ENCODE measurements around the gene RPL36.

RPL36 gene

DNA sequence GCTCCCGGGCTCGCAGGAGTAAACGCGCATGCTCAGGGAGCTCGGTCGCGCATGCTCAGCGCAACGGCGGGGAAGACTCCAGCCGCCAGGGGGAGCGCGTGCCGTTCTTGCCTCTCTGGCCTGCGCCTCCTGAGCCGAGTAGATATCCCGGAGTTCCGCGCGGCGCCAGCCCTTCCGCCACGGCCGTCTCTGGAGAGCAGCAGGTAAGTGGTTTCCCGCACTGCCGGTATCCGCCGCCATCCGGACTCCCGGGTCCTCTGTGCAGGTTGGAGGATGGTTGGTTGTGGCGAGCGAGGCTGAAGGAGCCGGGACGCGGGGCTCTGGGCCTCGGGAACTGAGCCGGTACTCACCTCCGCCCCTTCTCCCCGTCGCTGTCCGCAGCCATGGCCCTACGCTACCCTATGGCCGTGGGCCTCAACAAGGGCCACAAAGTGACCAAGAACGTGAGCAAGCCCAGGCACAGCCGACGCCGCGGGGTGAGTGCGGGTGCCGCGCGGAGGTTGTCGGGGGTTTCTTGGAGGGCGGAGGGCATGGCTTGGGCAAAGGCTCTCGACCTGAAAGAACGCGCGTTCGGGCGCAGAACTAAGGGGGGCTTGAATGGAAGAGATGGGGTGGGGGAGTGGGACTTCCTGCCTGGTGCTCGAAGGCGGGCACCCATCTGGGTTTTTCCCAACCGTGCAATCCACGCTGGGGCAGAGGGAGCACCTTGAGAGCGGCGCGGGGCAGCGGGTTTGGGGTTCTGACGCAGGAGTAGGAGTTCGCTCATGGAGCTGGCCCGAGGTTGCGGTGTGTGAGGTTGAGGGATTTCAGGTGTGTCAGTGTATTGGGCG, at the start of gene RPL36:
Gene RPL36 (plus strand): TSS at position 171 of the 830 bp plus-strand sequence. CDS start 213 bp downstream, at position 384.
- peak; percentile 93 for FAIRE-seq

DNA sequence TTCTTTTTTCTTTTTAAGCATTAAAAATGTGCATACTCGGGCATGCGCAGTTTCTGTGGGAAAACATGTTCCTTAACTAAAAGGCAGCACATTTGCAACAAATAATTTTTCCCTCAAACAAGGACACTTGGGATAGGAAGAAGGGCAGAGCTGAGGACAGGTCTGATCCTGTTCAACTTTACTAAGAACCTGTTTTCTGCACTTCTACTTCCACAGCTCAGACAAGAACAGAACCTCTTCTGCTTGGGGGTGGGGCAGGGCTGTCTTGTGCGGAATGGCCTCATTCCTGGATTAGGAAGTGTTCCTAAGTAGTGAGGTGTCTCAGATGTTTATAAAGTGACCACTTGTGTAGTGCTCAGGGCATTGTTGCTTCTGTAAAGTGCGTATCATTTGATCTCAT, 48.9 kb upstream of the RPL36 start:
- FAIRE-seq (no peak), DNase-seq (ENCODE audit: extremely low spot score, insufficient read length, low read depth) (no peak)

More for the DNA sequence above, at the start of gene RPL36:
- DNase-seq (ENCODE audit: extremely low spot score, insufficient read length, low read depth): peak; percentile 91

DNA sequence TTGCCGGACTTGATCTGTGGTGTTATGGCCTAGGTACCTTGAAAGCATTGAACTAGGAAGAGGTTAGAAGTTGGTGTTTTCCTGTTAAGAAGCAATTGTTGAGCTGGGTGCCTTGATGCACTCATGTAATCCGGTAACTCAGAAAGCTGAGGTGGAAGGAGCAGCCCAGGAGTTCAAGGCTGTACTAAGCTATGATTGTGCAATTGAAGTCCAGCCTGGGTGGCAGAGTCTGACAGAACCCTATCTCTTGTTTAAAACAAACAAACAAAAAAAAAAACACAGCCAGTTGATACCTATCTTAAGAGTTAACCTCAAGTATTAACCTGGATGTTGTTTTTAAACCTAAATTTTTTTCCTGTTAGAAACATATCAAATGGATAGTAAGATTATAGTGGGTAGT, 47.9 kb upstream of the RPL36 start:
- no peak for FAIRE-seq
- DNase-seq (ENCODE audit: extremely low spot score, insufficient read length, low read depth): no peak

DNA sequence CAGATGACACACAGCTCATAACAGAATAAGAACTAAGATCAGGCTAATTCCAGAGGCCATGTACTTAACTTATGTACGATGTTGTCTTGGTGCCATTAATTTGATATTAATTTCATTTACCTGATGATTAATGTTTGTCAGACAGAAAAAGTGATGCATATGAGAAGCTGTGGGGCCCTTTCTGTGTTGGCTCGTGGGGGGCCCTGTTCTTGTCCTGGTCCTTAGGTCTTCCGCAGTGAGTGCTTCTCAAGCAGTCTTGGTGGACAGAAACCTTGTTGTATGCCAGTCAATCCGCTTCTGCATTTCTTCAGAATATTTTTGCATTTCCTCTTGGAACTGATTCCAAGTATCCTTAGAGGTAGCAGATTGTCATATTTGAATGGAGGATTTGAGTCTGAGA, 47.0 kb upstream of the RPL36 start:
- no peak for FAIRE-seq
- DNase-seq (ENCODE audit: extremely low spot score, insufficient read length, low read depth): no peak

GRCh38 chr19:5644037-5644436, 46.1 kb upstream of the RPL36 start:
- no peak for FAIRE-seq
- DNase-seq (ENCODE audit: extremely low spot score, insufficient read length, low read depth): no peak

- DNase-seq (ENCODE audit: extremely low spot score, insufficient read length, low read depth) (no peak), FAIRE-seq (no peak)
Observed at GRCh38 chr19:5645409-5645808, 44.7 kb upstream of the RPL36 start.

GRCh38 chr19:5646703-5647102, 43.4 kb upstream of the RPL36 start:
- FAIRE-seq (no peak), DNase-seq (ENCODE audit: extremely low spot score, insufficient read length, low read depth) (no peak)

DNA sequence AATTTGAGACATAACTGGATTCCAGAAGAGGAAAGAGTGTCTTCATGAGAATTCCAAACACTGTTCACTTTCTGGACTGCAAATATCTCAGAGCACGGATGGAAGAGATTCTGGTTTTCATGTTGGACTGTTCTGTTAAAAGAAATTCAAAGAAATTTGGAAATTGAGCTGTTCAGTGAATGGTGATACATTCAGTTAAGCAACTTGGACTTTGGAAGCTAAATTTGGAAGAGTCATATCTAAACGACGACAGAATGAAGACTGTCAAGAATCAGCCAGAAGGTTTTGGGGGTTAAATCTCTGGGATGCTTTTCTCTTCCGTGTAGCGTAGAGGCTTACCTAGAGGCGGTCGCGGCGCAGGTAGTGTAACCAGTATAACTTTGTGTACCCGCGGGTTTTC, 41.6 kb upstream of the RPL36 start:
- FAIRE-seq: peak; percentile 33
- DNase-seq (ENCODE audit: extremely low spot score, insufficient read length, low read depth): no peak

DNA sequence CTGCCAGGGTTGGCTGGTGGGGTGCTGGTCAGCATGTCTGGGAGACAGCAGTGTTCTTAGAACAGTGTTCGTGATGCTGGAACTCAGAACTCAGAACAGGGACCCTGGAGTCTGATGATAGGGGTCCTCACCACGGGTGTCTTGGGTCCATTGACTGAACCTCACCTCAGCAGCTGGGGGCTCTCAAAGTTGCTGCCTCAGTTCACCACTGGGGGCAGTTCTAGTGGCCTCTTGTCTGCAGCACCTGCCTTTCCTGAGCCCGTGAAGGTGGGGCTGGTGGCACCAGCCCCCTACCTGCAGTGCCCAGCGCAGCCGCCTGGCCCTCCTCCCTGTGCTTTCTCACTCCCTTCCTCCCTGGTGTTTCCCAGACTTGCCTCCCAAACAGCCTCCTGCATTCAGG, 38.7 kb upstream of the RPL36 start:
- FAIRE-seq (no peak), DNase-seq (ENCODE audit: extremely low spot score, insufficient read length, low read depth) (no peak)

DNA sequence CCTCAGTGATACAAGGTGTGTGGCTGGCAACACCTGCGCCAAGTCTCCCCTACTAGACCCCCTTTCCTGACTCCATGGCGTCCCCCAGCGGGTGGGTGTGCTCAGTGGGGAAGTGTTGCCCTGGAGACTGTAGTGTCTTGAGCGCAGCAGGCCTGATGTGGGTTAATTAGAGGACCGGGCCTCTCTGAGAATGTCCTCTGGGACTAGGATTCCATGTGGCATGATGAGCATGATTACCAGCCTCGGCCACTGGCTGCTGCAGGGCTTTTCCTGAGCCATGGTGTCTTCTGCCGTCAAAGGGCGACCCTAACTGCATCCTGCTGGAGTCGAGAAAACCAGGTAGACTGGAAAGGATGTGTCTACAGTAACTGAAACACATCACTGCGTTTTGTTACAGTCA, 37.8 kb upstream of the RPL36 start:
- DNase-seq (ENCODE audit: extremely low spot score, insufficient read length, low read depth) (no peak), FAIRE-seq (no peak)

DNA sequence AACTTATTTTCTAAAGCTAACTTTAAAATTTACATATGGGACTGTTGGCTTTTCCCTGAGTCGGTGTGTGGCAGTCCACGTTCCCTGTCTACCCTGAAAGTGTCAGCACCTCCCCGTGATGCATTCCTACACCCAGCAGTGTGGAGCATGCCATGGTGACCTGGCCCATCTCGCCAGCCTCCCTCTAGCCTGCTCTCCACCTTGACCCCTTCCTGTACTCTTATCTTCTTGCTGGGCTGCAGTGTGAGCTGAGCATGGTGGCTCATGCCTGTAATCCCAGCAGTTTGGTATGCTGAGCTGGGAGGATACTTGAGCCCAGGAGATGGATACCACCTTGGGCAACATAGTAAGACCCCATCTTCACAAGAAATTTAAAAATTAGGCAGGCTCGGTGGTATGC, 35.2 kb upstream of the RPL36 start:
- DNase-seq (ENCODE audit: extremely low spot score, insufficient read length, low read depth): no peak
- no peak for FAIRE-seq

DNA sequence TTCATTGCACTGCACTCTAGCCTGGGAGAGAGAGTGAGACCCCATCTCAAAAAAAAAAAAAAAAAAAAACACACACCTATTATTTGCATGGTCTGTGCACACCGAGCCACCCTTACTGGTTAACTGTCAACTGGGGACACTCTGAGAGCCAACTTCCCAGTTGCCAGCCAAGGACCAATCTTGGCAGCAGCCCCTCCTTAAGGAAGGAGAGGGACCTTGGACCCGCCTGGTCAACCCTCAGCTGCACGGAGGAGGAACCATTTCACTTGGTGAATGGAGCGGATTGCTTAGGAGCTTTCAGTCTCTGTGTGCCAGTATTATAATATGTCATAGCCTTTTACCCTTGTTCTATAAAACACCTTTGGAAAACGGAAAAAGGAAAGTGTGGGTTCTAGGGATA, 34.7 kb upstream of the RPL36 start:
- DNase-seq (ENCODE audit: extremely low spot score, insufficient read length, low read depth): no peak
- FAIRE-seq: no peak

DNA sequence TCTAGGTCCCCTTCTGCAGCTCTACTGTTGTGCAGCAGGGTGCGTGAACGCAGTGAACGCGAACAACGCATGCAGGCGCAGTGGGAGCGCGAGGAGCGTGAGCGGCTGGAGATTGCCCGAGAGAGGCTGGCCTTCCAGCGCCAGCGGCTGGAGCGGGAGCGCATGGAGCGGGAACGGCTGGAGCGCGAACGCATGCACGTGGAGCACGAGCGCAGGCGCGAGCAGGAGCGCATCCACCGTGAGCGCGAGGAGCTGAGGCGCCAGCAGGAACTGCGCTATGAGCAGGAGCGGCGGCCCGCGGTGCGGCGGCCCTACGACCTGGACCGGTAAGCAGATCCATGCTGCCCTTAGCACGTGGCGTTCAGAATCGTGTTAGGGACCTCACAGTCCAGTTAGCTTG, 28.6 kb upstream of the RPL36 start:
- no peak for FAIRE-seq

DNA sequence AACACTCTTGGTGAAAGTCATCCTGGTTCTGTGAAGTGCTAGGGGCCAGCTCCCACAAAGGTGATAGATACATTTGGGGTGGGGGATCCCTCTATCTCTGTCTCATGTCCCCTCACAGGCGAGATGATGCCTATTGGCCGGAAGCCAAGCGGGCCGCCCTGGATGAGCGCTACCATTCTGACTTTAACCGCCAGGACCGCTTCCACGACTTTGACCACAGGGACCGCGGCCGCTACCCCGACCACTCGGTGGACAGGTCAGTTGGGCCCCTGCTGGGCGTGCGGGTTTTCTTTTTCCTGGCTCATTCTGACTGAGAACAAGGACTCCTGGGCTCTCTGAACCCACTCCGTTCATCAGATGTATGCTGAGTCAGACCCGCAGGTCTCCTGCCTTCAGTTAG, 26.2 kb upstream of the RPL36 start:
- FAIRE-seq (no peak), DNase-seq (ENCODE audit: extremely low spot score, insufficient read length, low read depth) (no peak)

More for the DNA sequence above, 28.6 kb upstream of the RPL36 start:
- no peak for DNase-seq (ENCODE audit: extremely low spot score, insufficient read length, low read depth)

GRCh38 chr19:5664515-5664914, 25.6 kb upstream of the RPL36 start:
- no peak for FAIRE-seq

GRCh38 chr19:5665781-5666513, 24.1 kb upstream of the RPL36 start:
- DNase-seq (ENCODE audit: extremely low spot score, insufficient read length, low read depth): no peak
- FAIRE-seq: peak; percentile 88

More at GRCh38 chr19:5664515-5664914, 25.6 kb upstream of the RPL36 start:
- DNase-seq (ENCODE audit: extremely low spot score, insufficient read length, low read depth): no peak

- DNase-seq (ENCODE audit: extremely low spot score, insufficient read length, low read depth): no peak
- FAIRE-seq: no peak
Observed at GRCh38 chr19:5666921-5667610, 23.0 kb upstream of the RPL36 start.

- FAIRE-seq: no peak
Observed at GRCh38 chr19:5667751-5668271, 22.3 kb upstream of the RPL36 start.

DNA sequence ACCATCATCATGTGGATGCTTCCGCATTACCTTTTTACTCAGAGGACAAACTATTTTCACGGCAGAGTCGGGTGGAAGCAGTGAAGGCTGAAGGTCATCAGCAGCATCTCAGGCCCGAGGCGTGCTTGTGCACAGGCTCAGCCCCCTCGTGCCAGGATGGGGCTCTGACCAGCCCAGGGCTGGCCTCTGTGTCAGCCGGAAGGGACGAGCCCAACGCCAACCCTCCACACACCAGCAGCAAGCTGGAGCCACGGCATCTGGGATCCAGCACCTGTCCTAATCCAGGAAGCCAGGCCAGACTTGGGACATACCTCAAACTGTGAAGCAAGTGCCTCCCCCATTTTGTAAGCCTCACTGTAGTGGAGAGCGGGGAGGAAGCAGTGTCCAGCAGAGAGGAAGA, 20.9 kb upstream of the RPL36 start:
- no peak for DNase-seq (ENCODE audit: extremely low spot score, insufficient read length, low read depth)
- FAIRE-seq: no peak

More at GRCh38 chr19:5667751-5668271, 22.3 kb upstream of the RPL36 start:
- no peak for DNase-seq (ENCODE audit: extremely low spot score, insufficient read length, low read depth)

DNA sequence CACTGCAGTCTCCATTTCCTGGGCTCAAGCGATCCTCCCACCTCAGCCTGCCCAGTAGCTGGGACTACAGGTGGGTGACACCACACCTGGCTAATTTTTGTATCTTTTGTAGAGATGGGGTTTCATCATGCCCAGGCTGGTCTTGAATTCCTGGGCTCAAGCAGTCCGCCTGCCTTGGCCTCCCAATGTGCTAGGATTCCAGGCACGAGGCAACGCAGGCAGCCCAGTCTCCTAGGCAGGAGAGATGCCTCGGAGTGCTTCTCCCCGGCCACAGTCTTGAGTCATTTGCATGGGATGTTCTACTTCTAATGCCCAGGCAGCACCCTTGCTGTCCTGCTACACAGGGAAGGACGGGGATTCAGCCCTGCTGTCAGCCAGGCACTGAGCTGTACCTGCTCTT, 18.5 kb upstream of the RPL36 start:
- FAIRE-seq (no peak), DNase-seq (ENCODE audit: extremely low spot score, insufficient read length, low read depth) (no peak)
